GM12878 (cell line): ENCODE data around the gene CAMK1. TPM values are rescaled to one million over a fixed set of nuclear protein-coding genes. Genes with fewer than 3 reads are reported as not detected.

Source experiments
- CREB1 ChIP-seq: IDR thresholded peaks from 2 replicates; pipeline ENCODE4 v1.6.1; 2012; ENCODE audit warnings: low read depth, mild to moderate bottlenecking, inconsistent platforms
- CTCF ChIP-seq, 3 experiments: IDR thresholded peaks in 2 of 3; conservative IDR thresholded peaks in 1 of 3; 2 replicates each; pipeline ENCODE4 v1.5.1; 2011; ENCODE audit warnings: low read depth in 3 of 3, low read length in 3 of 3, mild to moderate bottlenecking in 3 of 3, control low read depth in 2 of 3, moderate library complexity in 2 of 3, inconsistent platforms in 1 of 3, mixed read lengths in 1 of 3; ENCODE audit not compliant: control insufficient read depth in 2 of 3, insufficient read depth in 1 of 3; ENCODE audit errors: extremely low read depth in 1 of 3
- EED ChIP-seq: sonication (generic); IDR thresholded peaks from 2 replicates; pipeline ENCODE4 v1.6.1; 2016; ENCODE audit warnings: antibody characterized with exemption, low read depth
- EGR1 ChIP-seq, 2 experiments: IDR thresholded peaks; 1 replicate in 1 of 2; 2 replicates in 1 of 2; pipeline ENCODE4 v1.6.1; 2011 to 2012; ENCODE audit warnings: low read depth in 2 of 2, low read length in 2 of 2, borderline replicate concordance in 1 of 2, mild to moderate bottlenecking in 1 of 2, moderate library complexity in 1 of 2
- EZH2 ChIP-seq: IDR thresholded peaks from 2 replicates; pipeline ENCODE4 v1.6.1; 2012; ENCODE audit warnings: low read depth, mild to moderate bottlenecking, control low read depth, inconsistent platforms, low read length, borderline replicate concordance; ENCODE audit not compliant: control insufficient read depth
- HDAC2 ChIP-seq: fragments of 200-600 bp; sonication (generic); IDR thresholded peaks from 2 replicates; pipeline ENCODE4 v1.6.1; 2017
- IRF4 ChIP-seq: IDR thresholded peaks from 2 replicates; pipeline ENCODE4 v1.6.1; 2011; ENCODE audit warnings: low read depth, low read length
- JUNB ChIP-seq: IDR thresholded peaks from 2 replicates; pipeline ENCODE4 v1.6.1; 2016; ENCODE audit warnings: antibody characterized with exemption, mild to moderate bottlenecking
- JUND ChIP-seq: IDR thresholded peaks from 2 replicates; pipeline ENCODE4 v1.6.1; 2012; ENCODE audit warnings: low read depth, mild to moderate bottlenecking, low read length, improper control_type of control experiment, moderate library complexity
- KLF5 ChIP-seq: fragments of 450-650 bp; IDR thresholded peaks from 2 replicates; pipeline ENCODE4 v1.6.1; 2014; ENCODE audit warnings: mild to moderate bottlenecking; ENCODE audit not compliant: partially characterized antibody
- MEF2B ChIP-seq: fragments of 450-650 bp; IDR thresholded peaks from 2 replicates; pipeline ENCODE4 v1.6.1; 2018; ENCODE audit warnings: mild to moderate bottlenecking, moderate library complexity; ENCODE audit not compliant: partially characterized antibody, poor library complexity, severe bottlenecking
- NR2F1 ChIP-seq: fragments of 450-650 bp; conservative IDR thresholded peaks from 2 replicates; pipeline ENCODE4 v1.6.1; 2017; ENCODE audit warnings: mild to moderate bottlenecking
- POLR2A ChIP-seq: IDR thresholded peaks from 2 replicates; pipeline ENCODE4 v1.6.1; 2011; ENCODE audit warnings: low read depth, mild to moderate bottlenecking, low read length
- SMAD5 ChIP-seq: IDR thresholded peaks from 2 replicates; pipeline ENCODE4 v1.6.1; 2016; ENCODE audit warnings: antibody characterized with exemption, low read depth
- SP1 ChIP-seq: IDR thresholded peaks from one replicate; pipeline ENCODE4 v1.6.1; 2011; ENCODE audit warnings: low read depth, low read length
- SRF ChIP-seq, 2 experiments: IDR thresholded peaks; 2 replicates each; pipeline ENCODE4 v1.6.1; 2011; ENCODE audit warnings: low read depth in 2 of 2, low read length in 2 of 2, mild to moderate bottlenecking in 1 of 2, moderate library complexity in 1 of 2
- ZBED1 ChIP-seq: IDR thresholded peaks from 2 replicates; pipeline ENCODE4 v1.6.1; 2016; ENCODE audit warnings: borderline replicate concordance
- ZNF274 ChIP-seq: IDR thresholded peaks from one replicate; pipeline ENCODE4 v1.8.0; 2011; ENCODE audit not compliant: insufficient read length, insufficient read depth
- ZNF622 ChIP-seq: fragments of 450-650 bp; IDR thresholded peaks from 2 replicates; pipeline ENCODE4 v1.6.1; 2017; ENCODE audit warnings: mild to moderate bottlenecking, inconsistent platforms
- polyA plus RNA-seq, 11 experiments: library from polyadenylated mRNA; depleted of rRNA in 4 of 11; unstranded in 6 of 11; stranded (reverse) in 5 of 11; fragments of >200 nt; fragmentation: Nextera tagmentation in 4 of 11; fragmentation: Illumina TruSeq in 1 of 11; extraction: Ambion mirVana in 4 of 11; extraction: Trizol in 1 of 11; gene quantifications; 1 replicate in 1 of 11; 2 replicates in 10 of 11; pipeline versions ENCODE4 v1.2.1 to v1.2.3, GENCODE V29; 2011 to 2016; ENCODE audit warnings: inconsistent platforms in 2 of 11, missing spikeins in 2 of 11, low read depth in 1 of 11
- total RNA-seq, 4 experiments: library from RNA; depleted of rRNA in 3 of 4; stranded (reverse); fragments of >200 nt in 3 of 4; fragmentation: Illumina TruSeq in 1 of 4; extraction: Trizol in 1 of 4; gene quantifications; 2 replicates each; pipeline versions ENCODE4 v1.2.1 to v1.2.3, GENCODE V29; 2013 to 2021
- TF ChIP-seq, protein P1 (sequence below): fragments of 450-650 bp; conservative IDR thresholded peaks from 2 replicates; pipeline ENCODE4 v1.6.1; 2017; ENCODE audit warnings: mild to moderate bottlenecking, moderate library complexity
- TF ChIP-seq, protein P2 (sequence below): fragments of 450-650 bp; IDR thresholded peaks from 2 replicates; pipeline ENCODE4 v1.6.1; 2017; ENCODE audit warnings: mild to moderate bottlenecking, moderate library complexity
- TF ChIP-seq, protein P3 (sequence below): fragments of 150-350 bp; IDR thresholded peaks from 2 replicates; pipeline ENCODE4 v1.6.1; 2014; ENCODE audit warnings: mild to moderate bottlenecking, low read depth, low read length

Gene CAMK1
- total and polyA plus RNA-seq, 10 of the 15 experiments (the other 5 are each of a cell fraction or from before 2014, with no cell fraction given) = 0.24 to 2.1 (median 0.51) TPM; not detected in 2

DNA sequence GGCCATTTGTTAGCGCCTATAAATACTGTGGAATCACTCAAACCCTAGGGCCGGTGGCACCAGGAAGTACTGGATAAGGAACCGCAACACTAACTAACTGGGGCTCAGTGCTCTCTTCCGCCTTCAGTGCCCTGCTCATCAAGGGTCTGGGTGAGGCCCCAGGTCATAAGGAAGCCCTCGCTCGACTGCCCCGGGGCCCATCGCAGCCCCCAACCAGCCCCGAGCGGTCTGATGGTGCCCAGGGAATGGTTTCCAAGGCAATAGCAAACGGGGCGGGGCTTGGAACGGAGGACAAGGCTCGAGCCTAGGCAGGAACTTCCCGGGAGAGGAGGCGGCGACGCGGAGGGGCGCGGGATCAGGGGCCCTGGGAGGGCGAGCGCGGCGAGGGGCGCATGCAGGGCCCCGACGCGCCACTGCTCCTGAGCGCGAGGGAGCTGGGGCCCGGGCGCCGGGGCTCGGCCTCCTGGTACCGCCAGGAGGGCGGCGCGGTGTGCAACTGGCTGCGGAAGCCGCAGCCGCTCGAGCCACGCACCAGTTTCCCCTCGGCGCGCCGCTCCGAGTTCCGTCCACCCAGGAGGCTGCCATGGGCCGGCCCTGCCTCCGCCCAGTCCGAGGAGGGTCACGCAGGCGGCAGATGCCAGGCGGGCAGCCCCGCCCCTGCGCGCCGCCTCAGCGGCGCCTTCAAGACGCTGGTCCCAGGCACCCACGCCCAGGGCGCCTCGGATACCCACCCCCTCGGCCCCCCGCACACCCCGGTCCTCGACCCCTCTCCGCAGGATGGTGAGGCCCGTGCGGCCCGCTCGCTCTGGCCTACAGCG lies 40.1 kb upstream of the CAMK1 start, which contains the start of gene TTLL3 (continued):
- TF ChIP-seq NR2F1 (0 out of 2 replicates have a peak, but pooled peaks have one; percentile 35), EGR1 (IDR thresholded peaks at IDR 0.05; ENCODE audit: borderline replicate concordance in 1 of 2, low read depth in 2 of 2, low read length in 2 of 2) (no peak), SMAD5 (no peak), IRF4 (no peak), KLF5 (no peak), SP1 (no peak), POLR2A (peak; percentile 93), JUNB (no peak), ZNF622 (no peak), EZH2 (no peak), ZNF274 (no peak), HDAC2 (no peak), JUND (no peak), SRF (IDR thresholded peaks at IDR 0.05; ENCODE audit: low read depth in 2 of 2, low read length in 2 of 2) (peak in 1 of 2 experiments; percentile 19; a peak in 1 of 4 replicates), MEF2B (no peak), CTCF (IDR thresholded peaks at IDR 0.05 in 2 of 3, conservative IDR thresholded peaks at IDR 0.05 in 1 of 3; ENCODE audit: control insufficient read depth in 2 of 3, extremely low read depth in 1 of 3, insufficient read depth in 1 of 3, low read depth in 3 of 3, low read length in 3 of 3) (no peak), EED (no peak), CREB1 (no peak), ZBED1 (no peak)
- TF ChIP-seq, protein P1, sequence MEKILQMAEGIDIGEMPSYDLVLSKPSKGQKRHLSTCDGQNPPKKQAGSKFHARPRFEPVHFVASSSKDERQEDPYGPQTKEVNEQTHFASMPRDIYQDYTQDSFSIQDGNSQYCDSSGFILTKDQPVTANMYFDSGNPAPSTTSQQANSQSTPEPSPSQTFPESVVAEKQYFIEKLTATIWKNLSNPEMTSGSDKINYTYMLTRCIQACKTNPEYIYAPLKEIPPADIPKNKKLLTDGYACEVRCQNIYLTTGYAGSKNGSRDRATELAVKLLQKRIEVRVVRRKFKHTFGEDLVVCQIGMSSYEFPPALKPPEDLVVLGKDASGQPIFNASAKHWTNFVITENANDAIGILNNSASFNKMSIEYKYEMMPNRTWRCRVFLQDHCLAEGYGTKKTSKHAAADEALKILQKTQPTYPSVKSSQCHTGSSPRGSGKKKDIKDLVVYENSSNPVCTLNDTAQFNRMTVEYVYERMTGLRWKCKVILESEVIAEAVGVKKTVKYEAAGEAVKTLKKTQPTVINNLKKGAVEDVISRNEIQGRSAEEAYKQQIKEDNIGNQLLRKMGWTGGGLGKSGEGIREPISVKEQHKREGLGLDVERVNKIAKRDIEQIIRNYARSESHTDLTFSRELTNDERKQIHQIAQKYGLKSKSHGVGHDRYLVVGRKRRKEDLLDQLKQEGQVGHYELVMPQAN = peak; percentile 26; the same call in 1 of the 2 replicates
- TF ChIP-seq, protein P2, sequence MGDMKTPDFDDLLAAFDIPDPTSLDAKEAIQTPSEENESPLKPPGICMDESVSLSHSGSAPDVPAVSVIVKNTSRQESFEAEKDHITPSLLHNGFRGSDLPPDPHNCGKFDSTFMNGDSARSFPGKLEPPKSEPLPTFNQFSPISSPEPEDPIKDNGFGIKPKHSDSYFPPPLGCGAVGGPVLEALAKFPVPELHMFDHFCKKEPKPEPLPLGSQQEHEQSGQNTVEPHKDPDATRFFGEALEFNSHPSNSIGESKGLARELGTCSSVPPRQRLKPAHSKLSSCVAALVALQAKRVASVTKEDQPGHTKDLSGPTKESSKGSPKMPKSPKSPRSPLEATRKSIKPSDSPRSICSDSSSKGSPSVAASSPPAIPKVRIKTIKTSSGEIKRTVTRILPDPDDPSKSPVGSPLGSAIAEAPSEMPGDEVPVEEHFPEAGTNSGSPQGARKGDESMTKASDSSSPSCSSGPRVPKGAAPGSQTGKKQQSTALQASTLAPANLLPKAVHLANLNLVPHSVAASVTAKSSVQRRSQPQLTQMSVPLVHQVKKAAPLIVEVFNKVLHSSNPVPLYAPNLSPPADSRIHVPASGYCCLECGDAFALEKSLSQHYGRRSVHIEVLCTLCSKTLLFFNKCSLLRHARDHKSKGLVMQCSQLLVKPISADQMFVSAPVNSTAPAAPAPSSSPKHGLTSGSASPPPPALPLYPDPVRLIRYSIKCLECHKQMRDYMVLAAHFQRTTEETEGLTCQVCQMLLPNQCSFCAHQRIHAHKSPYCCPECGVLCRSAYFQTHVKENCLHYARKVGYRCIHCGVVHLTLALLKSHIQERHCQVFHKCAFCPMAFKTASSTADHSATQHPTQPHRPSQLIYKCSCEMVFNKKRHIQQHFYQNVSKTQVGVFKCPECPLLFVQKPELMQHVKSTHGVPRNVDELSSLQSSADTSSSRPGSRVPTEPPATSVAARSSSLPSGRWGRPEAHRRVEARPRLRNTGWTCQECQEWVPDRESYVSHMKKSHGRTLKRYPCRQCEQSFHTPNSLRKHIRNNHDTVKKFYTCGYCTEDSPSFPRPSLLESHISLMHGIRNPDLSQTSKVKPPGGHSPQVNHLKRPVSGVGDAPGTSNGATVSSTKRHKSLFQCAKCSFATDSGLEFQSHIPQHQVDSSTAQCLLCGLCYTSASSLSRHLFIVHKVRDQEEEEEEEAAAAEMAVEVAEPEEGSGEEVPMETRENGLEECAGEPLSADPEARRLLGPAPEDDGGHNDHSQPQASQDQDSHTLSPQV = no peak
- TF ChIP-seq, protein P3, sequence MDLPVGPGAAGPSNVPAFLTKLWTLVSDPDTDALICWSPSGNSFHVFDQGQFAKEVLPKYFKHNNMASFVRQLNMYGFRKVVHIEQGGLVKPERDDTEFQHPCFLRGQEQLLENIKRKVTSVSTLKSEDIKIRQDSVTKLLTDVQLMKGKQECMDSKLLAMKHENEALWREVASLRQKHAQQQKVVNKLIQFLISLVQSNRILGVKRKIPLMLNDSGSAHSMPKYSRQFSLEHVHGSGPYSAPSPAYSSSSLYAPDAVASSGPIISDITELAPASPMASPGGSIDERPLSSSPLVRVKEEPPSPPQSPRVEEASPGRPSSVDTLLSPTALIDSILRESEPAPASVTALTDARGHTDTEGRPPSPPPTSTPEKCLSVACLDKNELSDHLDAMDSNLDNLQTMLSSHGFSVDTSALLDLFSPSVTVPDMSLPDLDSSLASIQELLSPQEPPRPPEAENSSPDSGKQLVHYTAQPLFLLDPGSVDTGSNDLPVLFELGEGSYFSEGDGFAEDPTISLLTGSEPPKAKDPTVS = no peak
